Measurements from ENCODE around the gene TPTE. TPM values are rescaled to one million over a fixed set of nuclear protein-coding genes. Genes with fewer than 3 reads are reported as not detected.
"Not testable (repeated sequence)": the region's sequence is repeated elsewhere in the genome, so short reads cannot be mapped to it uniquely, and the experiment has no call there.

The TPTE gene
- total and polyA plus RNA-seq, 2 donors (not counting 1 experiment from before 2014, with no cell fraction given), result not detected

GRCh38 chr21:10547868-10548267 lies 26.5 kb downstream of the TPTE start:
- peaks cover 1 to 21% (median 14%) of the 10 kb centered on the region in 3 donors for H3K9me3 ChIP-seq (ENCODE audit: control extremely low read depth in 1 of 3, control insufficient read depth in 2 of 3, insufficient read depth in 1 of 3, low read length in 2 of 3)
- POLR2A ChIA-PET; DNase-seq; H3K4me2 ChIP-seq (replicated peaks; ENCODE audit: low read depth, low read length, poor library complexity, severe bottlenecking); H2AFZ ChIP-seq (ENCODE audit: insufficient read depth, low read depth, low read length, poor library complexity, severe bottlenecking); H3K27me3 ChIP-seq (replicated peaks in 1 of 4; ENCODE audit: control extremely low read depth in 1 of 4, control insufficient read depth in 3 of 4, insufficient read depth in 4 of 4, low read length in 3 of 4); H3K27ac ChIP-seq (ENCODE audit: low read length in 2 of 2); H3K9ac ChIP-seq (ENCODE audit: low read length); CTCF ChIA-PET; H3K79me2 ChIP-seq (ENCODE audit: control insufficient read depth, insufficient read depth, low read length); intact Hi-C loops (cut with micrococcal nuclease); H3K4me3 ChIP-seq (ENCODE audit: control extremely low read depth in 1 of 5, extremely low read depth in 1 of 5, insufficient read depth in 1 of 5, low read depth in 2 of 5, low read length in 4 of 5); H3K4me3 Mint-ChIP-seq; H3K27ac Mint-ChIP-seq; H3K36me3 ChIP-seq (replicated peaks in 1 of 2; ENCODE audit: control extremely low read depth in 1 of 2, control insufficient read depth in 1 of 2, extremely low read depth in 1 of 2, insufficient read depth in 2 of 2, low read length in 1 of 2); H3K4me1 Mint-ChIP-seq; ATAC-seq (ENCODE audit: low read depth); H3K27me3 Mint-ChIP-seq; H3K4me1 ChIP-seq (ENCODE audit: control insufficient read depth in 2 of 2, insufficient read depth in 2 of 2, low read length in 2 of 2); H4K20me1 ChIP-seq (ENCODE audit: control insufficient read depth, insufficient read depth, low read length, poor library complexity, severe bottlenecking): not testable (repeated sequence)
- WGBS (ENCODE audit: insufficient coverage), result 47% methylated on average over 4 of the region's 4 CpGs
- peaks cover 20% of the 10 kb centered on the region for H3K9me3 Mint-ChIP-seq (ENCODE audit: insufficient read depth)

- intact Hi-C loops (cut with micrococcal nuclease); H3K4me3 Mint-ChIP-seq; H2AFZ ChIP-seq (ENCODE audit: insufficient read depth, low read depth, low read length, poor library complexity, severe bottlenecking); H3K36me3 ChIP-seq (replicated peaks in 1 of 2; ENCODE audit: control extremely low read depth in 1 of 2, control insufficient read depth in 1 of 2, extremely low read depth in 1 of 2, insufficient read depth in 2 of 2, low read length in 1 of 2); H3K4me2 ChIP-seq (replicated peaks; ENCODE audit: low read depth, low read length, poor library complexity, severe bottlenecking); DNase-seq; POLR2A ChIA-PET; H3K27me3 ChIP-seq (replicated peaks in 1 of 4; ENCODE audit: control extremely low read depth in 1 of 4, control insufficient read depth in 3 of 4, insufficient read depth in 4 of 4, low read length in 3 of 4); H3K4me1 Mint-ChIP-seq; H3K79me2 ChIP-seq (ENCODE audit: control insufficient read depth, insufficient read depth, low read length); H3K27ac ChIP-seq (ENCODE audit: low read length in 2 of 2); H3K27me3 Mint-ChIP-seq; H3K4me1 ChIP-seq (ENCODE audit: control insufficient read depth in 2 of 2, insufficient read depth in 2 of 2, low read length in 2 of 2); H3K4me3 ChIP-seq (ENCODE audit: control extremely low read depth in 1 of 5, extremely low read depth in 1 of 5, insufficient read depth in 1 of 5, low read depth in 2 of 5, low read length in 4 of 5); H3K27ac Mint-ChIP-seq; ATAC-seq (ENCODE audit: low read depth); H4K20me1 ChIP-seq (ENCODE audit: control insufficient read depth, insufficient read depth, low read length, poor library complexity, severe bottlenecking); H3K9ac ChIP-seq (ENCODE audit: low read length); CTCF ChIA-PET: not testable (repeated sequence)
- peaks cover 20% of the 10 kb centered on the region for H3K9me3 Mint-ChIP-seq (ENCODE audit: insufficient read depth)
- 89% methylated on average over 2 of the region's 2 CpGs for WGBS (ENCODE audit: insufficient coverage)
- H3K9me3 ChIP-seq (ENCODE audit: control extremely low read depth in 1 of 3, control insufficient read depth in 2 of 3, insufficient read depth in 1 of 3, low read length in 2 of 3), result peaks cover 1 to 21% (median 14%) of the 10 kb centered on the region in 3 donors
Observed at GRCh38 chr21:10548331-10548954, 27.1 kb downstream of the TPTE start.

- intact Hi-C loops (cut with micrococcal nuclease); H2AFZ ChIP-seq (ENCODE audit: insufficient read depth, low read depth, low read length, poor library complexity, severe bottlenecking); H3K27me3 Mint-ChIP-seq; H3K79me2 ChIP-seq (ENCODE audit: control insufficient read depth, insufficient read depth, low read length); DNase-seq; H3K4me3 Mint-ChIP-seq; H4K20me1 ChIP-seq (ENCODE audit: control insufficient read depth, insufficient read depth, low read length, poor library complexity, severe bottlenecking); H3K9ac ChIP-seq (ENCODE audit: low read length); CTCF ChIA-PET; H3K27ac ChIP-seq (ENCODE audit: low read length in 2 of 2); POLR2A ChIA-PET; H3K9me3 Mint-ChIP-seq (ENCODE audit: insufficient read depth); H3K4me1 ChIP-seq (ENCODE audit: control insufficient read depth in 2 of 2, insufficient read depth in 2 of 2, low read length in 2 of 2); H3K27ac Mint-ChIP-seq; H3K36me3 ChIP-seq (replicated peaks in 1 of 2; ENCODE audit: control extremely low read depth in 1 of 2, control insufficient read depth in 1 of 2, extremely low read depth in 1 of 2, insufficient read depth in 2 of 2, low read length in 1 of 2); H3K4me2 ChIP-seq (replicated peaks; ENCODE audit: low read depth, low read length, poor library complexity, severe bottlenecking); H3K4me3 ChIP-seq (ENCODE audit: control extremely low read depth in 1 of 5, extremely low read depth in 1 of 5, insufficient read depth in 1 of 5, low read depth in 2 of 5, low read length in 4 of 5); ATAC-seq (ENCODE audit: low read depth); H3K4me1 Mint-ChIP-seq; H3K27me3 ChIP-seq (replicated peaks in 1 of 4; ENCODE audit: control extremely low read depth in 1 of 4, control insufficient read depth in 3 of 4, insufficient read depth in 4 of 4, low read length in 3 of 4): not testable (repeated sequence)
- WGBS (ENCODE audit: insufficient coverage), result 54% methylated on average over 2 of the region's 2 CpGs
- H3K9me3 ChIP-seq (ENCODE audit: control extremely low read depth in 1 of 3, control insufficient read depth in 2 of 3, insufficient read depth in 1 of 3, low read length in 2 of 3), result peaks cover 7 to 28% (median 7%) of the 10 kb centered on the region in 3 donors
Observed at GRCh38 chr21:10570803-10571202, 49.4 kb downstream of the TPTE start.

- H3K9me3 ChIP-seq (ENCODE audit: control extremely low read depth in 1 of 3, control insufficient read depth in 2 of 3, insufficient read depth in 1 of 3, low read length in 2 of 3), result peaks cover 4 to 30% (median 7%) of the 10 kb centered on the region in 3 donors
- H3K27ac Mint-ChIP-seq; H3K4me3 ChIP-seq (ENCODE audit: control extremely low read depth in 1 of 5, extremely low read depth in 1 of 5, insufficient read depth in 1 of 5, low read depth in 2 of 5, low read length in 4 of 5); CTCF ChIA-PET; H3K27me3 ChIP-seq (replicated peaks in 1 of 4; ENCODE audit: control extremely low read depth in 1 of 4, control insufficient read depth in 3 of 4, insufficient read depth in 4 of 4, low read length in 3 of 4); intact Hi-C loops (cut with micrococcal nuclease); H3K4me3 Mint-ChIP-seq; H3K4me2 ChIP-seq (replicated peaks; ENCODE audit: low read depth, low read length, poor library complexity, severe bottlenecking); H3K4me1 ChIP-seq (ENCODE audit: control insufficient read depth in 2 of 2, insufficient read depth in 2 of 2, low read length in 2 of 2); H3K79me2 ChIP-seq (ENCODE audit: control insufficient read depth, insufficient read depth, low read length); POLR2A ChIA-PET; DNase-seq; H4K20me1 ChIP-seq (ENCODE audit: control insufficient read depth, insufficient read depth, low read length, poor library complexity, severe bottlenecking); H3K4me1 Mint-ChIP-seq; H2AFZ ChIP-seq (ENCODE audit: insufficient read depth, low read depth, low read length, poor library complexity, severe bottlenecking); ATAC-seq (ENCODE audit: low read depth); H3K36me3 ChIP-seq (replicated peaks in 1 of 2; ENCODE audit: control extremely low read depth in 1 of 2, control insufficient read depth in 1 of 2, extremely low read depth in 1 of 2, insufficient read depth in 2 of 2, low read length in 1 of 2); H3K27ac ChIP-seq (ENCODE audit: low read length in 2 of 2); H3K9ac ChIP-seq (ENCODE audit: low read length); H3K27me3 Mint-ChIP-seq: not testable (repeated sequence)
- WGBS (ENCODE audit: insufficient coverage), result 80% methylated on average over 16 of the region's 16 CpGs
- H3K9me3 Mint-ChIP-seq (ENCODE audit: insufficient read depth), result peaks cover 13% of the 10 kb centered on the region
Observed at GRCh38 chr21:10574531-10575310, 53.3 kb downstream of the TPTE start.
